22Rv1 (cell line): ENCODE data around the gene SHISA6.

Experiments used
- CTCF ChIP-seq: fragments of 450-650 bp; IDR thresholded peaks from 2 replicates; pipeline ENCODE4 v1.5.1; 2017; ENCODE audit warnings: mild to moderate bottlenecking
- ZFX ChIP-seq: fragments of 450-650 bp; IDR thresholded peaks from 2 replicates; pipeline ENCODE4 v1.6.1; 2017; ENCODE audit warnings: antibody characterized with exemption, borderline replicate concordance

GRCh38 chr17:11553135-11553534 lies 312.1 kb downstream of the SHISA6 start:
- no peak for TF ChIP-seq CTCF
- no peak for TF ChIP-seq ZFX
